Endothelial cell (in vitro differentiated cells): ENCODE measurements around the gene SRRT. TPM values are rescaled to one million over a fixed set of nuclear protein-coding genes. Genes with fewer than 3 reads are reported as not detected.
"Not testable (repeated sequence)": the region's sequence is repeated elsewhere in the genome, so short reads cannot be mapped to it uniquely, and the experiment has no call there.

Experiments
- DNase-seq: peaks from one replicate; pipeline ENCODE4 v3.0.0; 2021; ENCODE audit warnings: low spot score
- H3K27ac Mint-ChIP-seq: one replicate; pipeline ENCODE4 v1.8.0; 2021; ENCODE audit warnings: mixed read lengths, inconsistent platforms; ENCODE audit not compliant: unreplicated experiment
- H3K27me3 Mint-ChIP-seq: one replicate; pipeline ENCODE4 v1.8.0; 2021; ENCODE audit warnings: mild to moderate bottlenecking, moderate library complexity, mixed read lengths, inconsistent platforms; ENCODE audit not compliant: unreplicated experiment
- H3K36me3 Mint-ChIP-seq: one replicate; pipeline ENCODE4 v1.8.0; 2021; ENCODE audit warnings: mild to moderate bottlenecking, low read depth, mixed read lengths, inconsistent platforms; ENCODE audit not compliant: unreplicated experiment
- H3K4me1 Mint-ChIP-seq: one replicate; pipeline ENCODE4 v1.8.0; 2021; ENCODE audit warnings: mild to moderate bottlenecking, mixed read lengths, inconsistent platforms; ENCODE audit not compliant: unreplicated experiment
- H3K4me3 Mint-ChIP-seq: one replicate; pipeline ENCODE4 v1.8.0; 2021; ENCODE audit warnings: mild to moderate bottlenecking, mixed read lengths, inconsistent platforms; ENCODE audit not compliant: unreplicated experiment
- H3K9me3 Mint-ChIP-seq: one replicate; pipeline ENCODE4 v1.8.0; 2021; ENCODE audit warnings: mixed read lengths, inconsistent platforms; ENCODE audit not compliant: unreplicated experiment
- total RNA-seq: library from RNA; stranded (reverse); fragmentation: NEBNext Ultra II Directional; extraction: Animal tissue kit (Norgen Biotek cat#: 25700); gene quantifications from one replicate; pipeline ENCODE4 v1.2.1, GENCODE V29; 2021; ENCODE audit not compliant: unreplicated experiment
- TF ChIP-seq, protein P1 (sequence below): fragments of 200-600 bp; sonication (generic); IDR thresholded peaks from one replicate; pipeline ENCODE4 v1.5.0; 2021; ENCODE audit warnings: antibody characterized with exemption; ENCODE audit not compliant: unreplicated experiment

SRRT gene
- total RNA-seq, 1 donor from 2014 or later = 173 TPM

DNA sequence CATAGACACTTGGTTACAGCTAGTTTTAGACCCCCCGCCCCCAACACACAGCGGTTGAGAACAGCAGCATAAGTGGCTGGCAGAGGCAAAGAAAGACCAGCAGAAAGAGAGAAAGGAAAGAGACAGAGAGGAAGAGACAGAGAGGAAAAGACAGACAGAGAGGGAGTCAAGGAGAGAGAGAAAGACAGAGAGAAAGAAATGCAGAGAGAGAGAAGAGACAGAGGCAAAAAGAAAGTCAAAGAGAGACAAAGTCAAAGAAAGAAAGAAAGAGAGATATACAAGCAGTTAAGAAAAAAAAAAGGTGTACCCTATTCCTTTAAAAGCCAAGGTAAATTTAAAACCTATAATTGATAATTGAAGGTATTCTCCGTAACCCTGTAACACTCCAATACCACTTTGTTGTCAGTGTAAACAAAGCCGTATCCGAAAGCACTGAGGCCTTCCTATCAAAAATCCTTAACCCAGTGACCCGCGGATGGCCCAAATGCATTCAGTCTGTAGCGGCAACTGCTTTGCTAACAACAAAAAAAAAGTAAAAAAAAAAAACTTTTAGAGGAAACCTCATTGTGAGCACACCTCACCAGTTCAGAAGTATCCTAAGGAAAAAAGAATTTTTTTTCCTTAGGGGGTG, 34.3 kb upstream of the SRRT start:
- DNase-seq = no peak
- Mint-ChIP-seq H3K4me3 (peak overlapping the region; percentile 5), H3K4me1 (peaks cover 22% of the 10 kb centered on the region), H3K36me3 (no peaks in the 10 kb centered on the region), H3K27me3 (peaks cover 7% of the 10 kb centered on the region), H3K27ac (peak overlapping the region; percentile 54), H3K9me3 (no peaks in the 10 kb centered on the region)
- TF ChIP-seq, protein P1, sequence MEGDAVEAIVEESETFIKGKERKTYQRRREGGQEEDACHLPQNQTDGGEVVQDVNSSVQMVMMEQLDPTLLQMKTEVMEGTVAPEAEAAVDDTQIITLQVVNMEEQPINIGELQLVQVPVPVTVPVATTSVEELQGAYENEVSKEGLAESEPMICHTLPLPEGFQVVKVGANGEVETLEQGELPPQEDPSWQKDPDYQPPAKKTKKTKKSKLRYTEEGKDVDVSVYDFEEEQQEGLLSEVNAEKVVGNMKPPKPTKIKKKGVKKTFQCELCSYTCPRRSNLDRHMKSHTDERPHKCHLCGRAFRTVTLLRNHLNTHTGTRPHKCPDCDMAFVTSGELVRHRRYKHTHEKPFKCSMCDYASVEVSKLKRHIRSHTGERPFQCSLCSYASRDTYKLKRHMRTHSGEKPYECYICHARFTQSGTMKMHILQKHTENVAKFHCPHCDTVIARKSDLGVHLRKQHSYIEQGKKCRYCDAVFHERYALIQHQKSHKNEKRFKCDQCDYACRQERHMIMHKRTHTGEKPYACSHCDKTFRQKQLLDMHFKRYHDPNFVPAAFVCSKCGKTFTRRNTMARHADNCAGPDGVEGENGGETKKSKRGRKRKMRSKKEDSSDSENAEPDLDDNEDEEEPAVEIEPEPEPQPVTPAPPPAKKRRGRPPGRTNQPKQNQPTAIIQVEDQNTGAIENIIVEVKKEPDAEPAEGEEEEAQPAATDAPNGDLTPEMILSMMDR = no peak

DNA sequence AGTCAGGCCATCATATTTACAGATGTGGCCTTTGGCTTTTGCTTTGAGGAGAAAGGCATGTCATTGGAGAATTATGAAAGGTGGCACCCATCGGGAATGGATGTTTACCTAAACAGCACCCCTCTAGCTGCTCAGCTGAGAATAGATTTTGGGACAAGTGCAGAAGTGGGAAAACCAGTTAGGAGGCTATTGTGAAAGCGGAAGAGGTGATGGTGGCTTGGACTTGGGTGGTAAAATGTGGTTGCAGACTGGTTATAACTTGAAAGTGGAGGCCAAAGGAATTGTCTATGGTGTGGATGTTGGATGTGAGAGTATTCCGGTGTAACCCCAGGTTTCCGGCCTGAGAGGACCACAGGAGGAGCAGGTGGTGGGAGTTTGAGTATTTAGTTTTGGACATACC, 27.5 kb upstream of the SRRT start:
- no peak overlapping the region for H3K27ac Mint-ChIP-seq
- no peak overlapping the region for H3K4me3 Mint-ChIP-seq
- no peaks in the 10 kb centered on the region for H3K36me3 Mint-ChIP-seq
- H3K4me1 Mint-ChIP-seq = peaks cover 10% of the 10 kb centered on the region
- H3K27me3 Mint-ChIP-seq = peaks cover 9% of the 10 kb centered on the region
- DNase-seq = no peak
- TF ChIP-seq, protein P1 = no peak
- no peaks in the 10 kb centered on the region for H3K9me3 Mint-ChIP-seq

DNA sequence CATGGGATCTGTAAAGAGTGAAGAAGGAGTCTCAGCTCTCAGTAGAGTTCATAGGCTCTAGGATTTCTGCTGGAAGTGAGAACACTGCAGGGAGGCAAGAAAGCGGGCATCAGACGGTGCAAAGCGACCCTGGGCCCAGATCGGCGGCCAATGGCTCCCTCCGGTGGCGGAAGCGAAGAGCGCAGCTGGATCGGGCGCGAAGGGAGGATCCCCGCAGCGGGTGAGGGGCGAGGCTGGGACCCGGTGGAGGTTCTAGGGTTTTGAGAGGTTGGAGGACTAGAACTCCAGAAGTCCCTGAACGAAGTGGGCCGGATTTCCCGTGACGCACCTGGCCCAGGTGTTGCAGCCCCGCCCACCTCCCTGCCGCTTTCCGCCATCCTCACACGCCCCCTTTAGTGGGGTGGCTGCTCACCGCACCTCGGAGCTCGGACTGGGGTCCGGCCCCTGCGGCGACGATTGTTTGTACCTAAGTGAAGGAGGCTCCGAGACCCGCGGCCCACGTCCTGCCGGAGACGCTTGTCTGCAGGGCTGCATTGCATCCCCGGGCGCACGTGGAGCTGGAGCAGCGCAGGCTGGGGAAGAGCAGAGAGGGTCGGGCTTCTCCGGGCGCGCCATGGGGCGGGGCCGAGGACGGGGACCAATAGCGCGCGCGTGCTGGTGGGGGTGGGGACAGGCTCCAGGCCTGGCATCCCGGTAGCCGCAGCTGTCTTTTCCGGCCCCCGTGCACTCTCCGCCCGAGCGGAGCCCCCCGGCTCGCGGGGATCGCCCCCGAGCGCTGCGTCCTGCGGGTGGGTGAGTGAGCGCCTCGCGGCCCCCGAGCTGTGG, 22.6 kb upstream of the SRRT start, which contains the start of gene SLC12A9:
Gene SLC12A9, plus strand, starts transcription at position 666 of the 825 bp plus-strand sequence. CDS start 1,485 bp downstream, outside the sequence.
- peak; percentile 92 for DNase-seq
- peaks cover 7% of the 10 kb centered on the region for H3K36me3 Mint-ChIP-seq
- H3K27ac Mint-ChIP-seq = peak within 1 kb of the TSS; percentile 79
- peak within 1 kb of the TSS; percentile 93 for H3K4me3 Mint-ChIP-seq
- TF ChIP-seq, protein P1 = peak; percentile 89
- no peaks in the 10 kb centered on the region for H3K9me3 Mint-ChIP-seq
- peaks cover 16% of the 10 kb centered on the region for H3K4me1 Mint-ChIP-seq
- peaks cover 9% of the 10 kb centered on the region for H3K27me3 Mint-ChIP-seq

DNA sequence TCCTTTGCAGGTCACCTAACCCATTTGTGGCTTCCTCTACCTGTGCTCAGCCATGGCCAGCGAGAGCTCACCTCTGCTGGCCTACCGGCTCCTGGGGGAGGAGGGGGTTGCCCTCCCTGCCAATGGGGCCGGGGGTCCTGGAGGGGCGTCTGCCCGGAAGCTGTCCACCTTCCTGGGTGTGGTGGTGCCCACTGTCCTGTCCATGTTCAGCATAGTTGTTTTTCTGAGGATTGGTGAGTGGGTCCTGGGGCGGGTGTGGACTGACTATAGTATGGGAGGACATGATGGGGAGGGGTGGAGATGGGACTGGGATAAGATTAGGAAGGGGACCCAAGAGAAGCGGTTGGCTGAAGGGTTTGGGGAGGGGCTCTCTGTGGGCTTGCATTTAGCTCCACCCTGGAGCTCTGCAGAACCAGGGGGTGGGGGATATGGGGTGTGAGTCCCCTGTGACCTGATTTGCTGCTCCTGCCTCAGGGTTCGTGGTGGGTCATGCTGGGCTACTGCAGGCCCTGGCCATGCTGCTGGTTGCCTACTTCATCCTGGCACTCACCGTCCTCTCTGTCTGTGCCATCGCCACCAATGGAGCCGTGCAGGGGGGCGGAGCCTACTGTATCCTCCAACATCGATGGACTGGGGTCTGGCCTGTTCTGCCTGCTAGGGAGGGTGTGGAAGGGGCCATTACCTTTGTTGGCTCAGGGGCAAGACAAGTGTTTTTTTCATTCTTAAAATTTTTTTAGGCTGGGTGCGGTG, 20.6 kb upstream of the SRRT start:
- H3K4me3 Mint-ChIP-seq = no peak overlapping the region
- no peak overlapping the region for H3K27ac Mint-ChIP-seq
- H3K9me3 Mint-ChIP-seq = no peaks in the 10 kb centered on the region
- peaks cover 16% of the 10 kb centered on the region for H3K4me1 Mint-ChIP-seq
- TF ChIP-seq, protein P1 = no peak
- peaks cover 7% of the 10 kb centered on the region for H3K36me3 Mint-ChIP-seq
- no peak for DNase-seq
- peaks cover 11% of the 10 kb centered on the region for H3K27me3 Mint-ChIP-seq

DNA sequence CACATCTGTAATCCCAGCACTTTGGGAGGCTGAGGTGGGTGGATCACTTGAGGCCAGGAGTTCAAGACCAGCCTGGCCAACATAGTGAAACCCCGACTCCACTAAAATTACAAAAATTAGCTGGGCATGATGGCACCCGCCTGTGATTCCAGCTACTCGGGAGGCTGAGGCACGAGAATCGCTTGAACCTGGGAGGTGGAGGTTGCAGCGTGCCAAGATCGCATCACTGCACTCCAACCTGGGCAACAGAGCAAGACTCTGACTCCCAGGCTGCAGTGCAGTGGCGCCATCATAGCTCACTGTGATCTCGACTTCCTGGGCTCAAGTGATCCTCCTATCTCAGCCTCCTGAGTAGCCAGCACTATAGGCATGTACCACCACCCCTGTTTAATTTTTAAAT, 20.0 kb upstream of the SRRT start:
- peaks cover 15% of the 10 kb centered on the region for H3K27me3 Mint-ChIP-seq
- H3K4me1 Mint-ChIP-seq = peaks cover 16% of the 10 kb centered on the region
- DNase-seq, H3K36me3 Mint-ChIP-seq, H3K27ac Mint-ChIP-seq, H3K9me3 Mint-ChIP-seq, H3K4me3 Mint-ChIP-seq: not testable (repeated sequence)
